T47D (cell line): ENCODE measurements around the gene HERC6.
"Not testable (repeated sequence)": the region's sequence is repeated elsewhere in the genome, so short reads cannot be mapped to it uniquely, and the experiment has no call there.

Experiments
- DNase-seq, 2 experiments: peaks; one replicate each; pipeline versions ENCODE4 v3.0.0 to v3.0.0-alpha.2; 2011 to 2012; ENCODE audit warnings: low read depth in 1 of 2, low spot score in 1 of 2
- JUND ChIP-seq: IDR thresholded peaks from 2 replicates; pipeline ENCODE4 v1.6.1; 2012; ENCODE audit warnings: low read depth
- in situ Hi-C: cut with HindIII; loops from 2 replicates; pipeline ENCODE4 v1.10.0; 2016; ENCODE audit warnings: low sequenced_read_pairs, low pct_unique_long_range_greater_than_20kb

Gene HERC6

GRCh38 chr4:88378691-88379559 lies at the start of gene HERC6:
TSS of gene HERC6 (plus strand) at chr4:88378852. CDS start at chr4:88378922, 70 bp downstream.
- no peak for TF ChIP-seq JUND
- in situ Hi-C loops: no loop called here
- DNase-seq: peak; percentile 50 to 89

GRCh38 chr4:88333741-88334405 lies 44.8 kb upstream of the HERC6 start:
- TF ChIP-seq JUND: no peak
- in situ Hi-C loops: no loop called here
- no peak for DNase-seq

- TF ChIP-seq JUND: no peak; the same call in 1 of the 2 replicates
- peak in 1 of 2 experiments; percentile 97 for DNase-seq
Observed at GRCh38 chr4:88335092-88335665, 43.5 kb upstream of the HERC6 start.

GRCh38 chr4:88341227-88342192 lies 37.1 kb upstream of the HERC6 start:
- no peak for TF ChIP-seq JUND
- no peak for DNase-seq
- in situ Hi-C loops: no loop called here

More at GRCh38 chr4:88335092-88335665, 43.5 kb upstream of the HERC6 start:
- in situ Hi-C loops: no loop called here

- in situ Hi-C loops, DNase-seq: not testable (repeated sequence)
Observed at GRCh38 chr4:88346902-88347301, 31.8 kb upstream of the HERC6 start.

GRCh38 chr4:88348761-88349160 lies 29.9 kb upstream of the HERC6 start:
- in situ Hi-C loops, DNase-seq: not testable (repeated sequence)

GRCh38 chr4:88350786-88351185 lies 27.9 kb upstream of the HERC6 start:
- no peak for TF ChIP-seq JUND
- in situ Hi-C loops: no loop called here
- DNase-seq: no peak

- DNase-seq: peak in 1 of 2 experiments; percentile 12
- in situ Hi-C loops: no loop called here
Observed at GRCh38 chr4:88352062-88352740, 26.5 kb upstream of the HERC6 start.

GRCh38 chr4:88353324-88353723 lies 25.3 kb upstream of the HERC6 start:
- DNase-seq: no peak
- no peak for TF ChIP-seq JUND
- in situ Hi-C loops: no loop called here

More at GRCh38 chr4:88352062-88352740, 26.5 kb upstream of the HERC6 start:
- TF ChIP-seq JUND: no peak

GRCh38 chr4:88356771-88357170 lies 21.9 kb upstream of the HERC6 start:
- DNase-seq: no peak
- in situ Hi-C loops: no loop called here
- TF ChIP-seq JUND: no peak

- in situ Hi-C loops: no loop called here
Observed at GRCh38 chr4:88357262-88357661, 21.4 kb upstream of the HERC6 start.

More at GRCh38 chr4:88357262-88357661, 21.4 kb upstream of the HERC6 start:
- no peak for DNase-seq
- no peak for TF ChIP-seq JUND
